Stimulated activated CD8-positive, alpha-beta memory T cell treated with anti-CD3 and anti-CD28 coated beads, Interleukin-2, amount 100 ng/mL, for 1 hour (primary cell): ENCODE measurements around the gene FAM241A.
"Not testable (repeated sequence)": the region's sequence is repeated elsewhere in the genome, so short reads cannot be mapped to it uniquely, and the experiment has no call there.

Experiments used
- DNase-seq, 2 donors: peaks; one replicate each; pipeline ENCODE4 v3.0.0-alpha.2; 2020; ENCODE audit warnings: low read depth in 2 of 2

FAM241A gene

GRCh38 chr4:112145326-112145789, at the start of gene FAM241A:
Gene FAM241A (plus strand): TSS chr4:112145454. CDS start chr4:112145581, 127 bp downstream.
- DNase-seq, result peak; percentile 83 to 85

GRCh38 chr4:112098841-112099530, 46.3 kb upstream of the FAM241A start:
- no peak for DNase-seq

- no peak for DNase-seq
These were observed 45.5 kb upstream of the FAM241A start for GRCh38 chr4:112099701-112100297.

GRCh38 chr4:112102875-112103370, 42.3 kb upstream of the FAM241A start:
- no peak for DNase-seq

GRCh38 chr4:112105201-112105969, 39.9 kb upstream of the FAM241A start:
- no peak for DNase-seq

GRCh38 chr4:112109360-112110058, 35.7 kb upstream of the FAM241A start:
- DNase-seq, result no peak

GRCh38 chr4:112110059-112110425, 35.2 kb upstream of the FAM241A start:
- no peak for DNase-seq

GRCh38 chr4:112111306-112111705, 33.9 kb upstream of the FAM241A start:
- DNase-seq, result no peak

- DNase-seq, result not testable (repeated sequence)
These were observed 33.2 kb upstream of the FAM241A start for GRCh38 chr4:112112095-112112494.

- no peak for DNase-seq
These were observed 32.6 kb upstream of the FAM241A start for GRCh38 chr4:112112590-112113170.

GRCh38 chr4:112113864-112114263, 31.4 kb upstream of the FAM241A start:
- no peak for DNase-seq

GRCh38 chr4:112114452-112114851, 30.8 kb upstream of the FAM241A start:
- DNase-seq, result no peak

GRCh38 chr4:112118742-112119352, 26.4 kb upstream of the FAM241A start:
- no peak for DNase-seq

- no peak for DNase-seq
These were observed 25.9 kb upstream of the FAM241A start for GRCh38 chr4:112119353-112119783.

- DNase-seq, result no peak
These were observed 25.2 kb upstream of the FAM241A start for GRCh38 chr4:112120021-112120420.

GRCh38 chr4:112125416-112125815, 19.8 kb upstream of the FAM241A start:
- DNase-seq, result no peak

GRCh38 chr4:112127048-112127637, 18.1 kb upstream of the FAM241A start:
- no peak for DNase-seq

GRCh38 chr4:112127803-112128202, 17.5 kb upstream of the FAM241A start:
- DNase-seq, result no peak

GRCh38 chr4:112128452-112128851, 16.8 kb upstream of the FAM241A start:
- DNase-seq, result no peak

- no peak for DNase-seq
These were observed 14.3 kb upstream of the FAM241A start for GRCh38 chr4:112130906-112131305.

GRCh38 chr4:112136551-112136950, 8.7 kb upstream of the FAM241A start:
- DNase-seq, result no peak
